ENCODE measurements around the gene DGKD. TPM values are rescaled to one million over a fixed set of nuclear protein-coding genes. Genes with fewer than 3 reads are reported as not detected.

DGKD gene
- total and polyA plus RNA-seq, 12 donors = 6.8 to 43.8 (median 16.5) TPM

- no peaks in the 10 kb centered on the region for H3K4me1 ChIP-seq (replicated peaks in 1 of 2)
- WGBS, 4 donors = 84 to 91% (median 88%) methylated on average over 3 of the region's 3 CpGs
- H3K27me3 ChIP-seq = no peaks in the 10 kb centered on the region
- H3K27ac ChIP-seq = no peak overlapping the region
- H3K4me3 ChIP-seq = no peak overlapping the region
- no peaks in the 10 kb centered on the region for H3K9me3 ChIP-seq (replicated peaks in 1 of 3)
- H3K36me3 ChIP-seq (replicated peaks in 1 of 2) = no peaks in the 10 kb centered on the region
- intact Hi-C loops (cut with DNase I) = no loop called here
- no peak for DNase-seq
- TF ChIP-seq, protein P1, sequence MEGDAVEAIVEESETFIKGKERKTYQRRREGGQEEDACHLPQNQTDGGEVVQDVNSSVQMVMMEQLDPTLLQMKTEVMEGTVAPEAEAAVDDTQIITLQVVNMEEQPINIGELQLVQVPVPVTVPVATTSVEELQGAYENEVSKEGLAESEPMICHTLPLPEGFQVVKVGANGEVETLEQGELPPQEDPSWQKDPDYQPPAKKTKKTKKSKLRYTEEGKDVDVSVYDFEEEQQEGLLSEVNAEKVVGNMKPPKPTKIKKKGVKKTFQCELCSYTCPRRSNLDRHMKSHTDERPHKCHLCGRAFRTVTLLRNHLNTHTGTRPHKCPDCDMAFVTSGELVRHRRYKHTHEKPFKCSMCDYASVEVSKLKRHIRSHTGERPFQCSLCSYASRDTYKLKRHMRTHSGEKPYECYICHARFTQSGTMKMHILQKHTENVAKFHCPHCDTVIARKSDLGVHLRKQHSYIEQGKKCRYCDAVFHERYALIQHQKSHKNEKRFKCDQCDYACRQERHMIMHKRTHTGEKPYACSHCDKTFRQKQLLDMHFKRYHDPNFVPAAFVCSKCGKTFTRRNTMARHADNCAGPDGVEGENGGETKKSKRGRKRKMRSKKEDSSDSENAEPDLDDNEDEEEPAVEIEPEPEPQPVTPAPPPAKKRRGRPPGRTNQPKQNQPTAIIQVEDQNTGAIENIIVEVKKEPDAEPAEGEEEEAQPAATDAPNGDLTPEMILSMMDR (IDR thresholded peaks at IDR 0.05) = no peak
- TF ChIP-seq POLR2A (IDR thresholded peaks at IDR 0.05) = no peak
These were observed 15.4 kb upstream of the DGKD start for GRCh38 chr2:233338812-233339368.

DNA sequence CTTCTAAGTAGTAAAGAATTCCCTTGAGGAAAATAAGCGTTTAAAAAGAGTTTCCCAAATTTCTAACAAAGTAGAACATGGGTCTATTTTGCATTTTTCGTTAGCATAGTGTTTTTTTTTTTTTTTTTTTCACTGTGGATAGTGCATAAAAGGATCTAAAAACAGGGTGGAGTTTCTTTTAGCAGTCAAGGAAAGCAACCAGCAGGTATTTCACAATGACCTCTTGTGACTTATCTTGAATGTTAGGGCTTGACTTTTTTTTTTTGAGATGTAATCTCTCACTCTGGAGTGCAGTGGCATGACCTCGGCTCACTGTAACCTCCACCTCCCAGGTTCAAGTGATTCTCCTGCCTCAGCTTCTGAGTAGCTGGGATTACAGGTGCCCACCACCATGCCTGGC, 14.9 kb upstream of the DGKD start:
- H3K27me3 ChIP-seq = no peaks in the 10 kb centered on the region
- TF ChIP-seq POLR2A (IDR thresholded peaks at IDR 0.05) = no peak
- TF ChIP-seq, protein P1 (IDR thresholded peaks at IDR 0.05) = no peak
- intact Hi-C loops (cut with DNase I) = no loop called here
- WGBS, 4 donors = 43 to 79% (median 54%) methylated on average over 3 of the region's 3 CpGs
- no peak overlapping the region for H3K4me3 ChIP-seq
- no peaks in the 10 kb centered on the region for H3K9me3 ChIP-seq (replicated peaks in 1 of 3)
- no peaks in the 10 kb centered on the region for H3K4me1 ChIP-seq (replicated peaks in 1 of 2)
- no peak for DNase-seq
- no peak overlapping the region for H3K27ac ChIP-seq
- no peaks in the 10 kb centered on the region for H3K36me3 ChIP-seq (replicated peaks in 1 of 2)

- Histone ChIP-seq H3K4me1 (replicated peaks in 1 of 2) (no peaks in the 10 kb centered on the region), H3K27me3 (no peaks in the 10 kb centered on the region), H3K4me3 (no peak overlapping the region), H3K27ac (no peak overlapping the region), H3K36me3 (replicated peaks in 1 of 2) (no peaks in the 10 kb centered on the region), H3K9me3 (replicated peaks in 1 of 3) (no peaks in the 10 kb centered on the region)
- TF ChIP-seq, protein P1 (IDR thresholded peaks at IDR 0.05) = no peak
- no peak for TF ChIP-seq POLR2A (IDR thresholded peaks at IDR 0.05)
- no peak for DNase-seq
- intact Hi-C loops (cut with DNase I) = no loop called here
- WGBS, 4 donors = 94 to 99% (median 96%) methylated on average over 3 of the region's 3 CpGs
These were observed 13.0 kb upstream of the DGKD start for GRCh38 chr2:233341296-233341695.

DNA sequence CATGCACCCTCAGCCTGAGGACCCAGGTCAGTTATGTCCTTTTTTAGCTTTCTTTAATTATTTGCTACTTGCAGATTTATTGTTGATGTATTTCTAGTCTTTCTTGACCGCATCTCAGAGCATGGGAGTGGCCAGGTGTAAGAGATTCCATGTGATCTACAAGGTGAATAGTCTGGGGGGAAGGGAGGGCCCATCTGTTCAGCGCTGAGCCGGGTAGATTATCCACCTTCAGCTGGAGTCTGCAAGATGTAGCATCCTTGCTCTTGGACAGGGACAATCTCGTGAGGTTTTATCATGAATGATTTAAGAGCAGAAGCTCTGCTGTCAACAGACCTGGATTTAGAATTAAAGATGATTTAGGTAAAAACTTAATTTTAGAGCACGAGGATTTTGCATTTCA, 12.0 kb upstream of the DGKD start:
- H3K27ac ChIP-seq = no peak overlapping the region
- H3K9me3 ChIP-seq (replicated peaks in 1 of 3) = no peaks in the 10 kb centered on the region
- DNase-seq = no peak
- no peaks in the 10 kb centered on the region for H3K4me1 ChIP-seq (replicated peaks in 1 of 2)
- 80 to 85% (median 82%) methylated on average over 5 of the region's 5 CpGs for WGBS, 4 donors
- TF ChIP-seq, protein P1 (IDR thresholded peaks at IDR 0.05) = no peak
- TF ChIP-seq POLR2A (IDR thresholded peaks at IDR 0.05) = no peak
- no peaks in the 10 kb centered on the region for H3K36me3 ChIP-seq (replicated peaks in 1 of 2)
- intact Hi-C loops (cut with DNase I) = no loop called here
- no peak overlapping the region for H3K4me3 ChIP-seq
- no peaks in the 10 kb centered on the region for H3K27me3 ChIP-seq
